Vagina (tissue), 2 donors: ENCODE measurements around the gene CD80.

Experiments used
- CTCF ChIP-seq, 3 experiments: fragments of 450-650 bp in 2 of 3; fragments of 200-600 bp in 1 of 3; sonication (generic) in 1 of 3; IDR thresholded peaks; one replicate each; pipeline ENCODE4 v1.5.1; 2017 to 2019; ENCODE audit warnings: antibody characterized with exemption in 3 of 3, mild to moderate bottlenecking in 2 of 3, moderate library complexity in 2 of 3
- POLR2A ChIP-seq, 2 donors: fragments of 450-650 bp; IDR thresholded peaks; one replicate each; pipeline ENCODE4 v1.6.1; 2017; ENCODE audit warnings: antibody characterized with exemption in 2 of 2, mild to moderate bottlenecking in 2 of 2, moderate library complexity in 2 of 2

- TF ChIP-seq CTCF (IDR thresholded peaks at IDR 0.05) (no peak), POLR2A (IDR thresholded peaks at IDR 0.05) (no peak)
These were observed 25.1 kb downstream of the CD80 start for GRCh38 chr3:119534296-119534695.
